ENCODE data around the gene NID2. TPM values are rescaled to one million over a fixed set of nuclear protein-coding genes. Genes with fewer than 3 reads are reported as not detected.

The NID2 gene
- total and polyA plus RNA-seq, 4 donors: 3.4 to 116 (median 7.8) TPM

GRCh38 chr14:52058341-52058740 is 10.5 kb downstream of the NID2 start:
- ATAC-seq (ENCODE audit: insufficient read depth, low FRiP score) (no peak), DNase-seq (no peak)
- no peak overlapping the region for H3K9ac ChIP-seq (ENCODE audit: insufficient read depth in 1 of 2, low read length in 2 of 2)
- H3K27ac ChIP-seq (ENCODE audit: low read depth in 1 of 2, low read length in 1 of 2): no peak overlapping the region
- H3K9me3 ChIP-seq (ENCODE audit: control insufficient read depth in 4 of 4, insufficient read depth in 3 of 4, low read length in 3 of 4): no peaks in the 10 kb centered on the region
- no peak for TF ChIP-seq CTCF (IDR thresholded peaks at IDR 0.05; ENCODE audit: control extremely low read depth, extremely low read depth)
- H3K4me3 ChIP-seq: no peak overlapping the region
- H3K36me3 ChIP-seq (ENCODE audit: control insufficient read depth in 4 of 4, insufficient read depth in 4 of 4, low read length in 4 of 4): peaks cover 0 to 15% (median 11%) of the 10 kb centered on the region in 4 donors
- H3K4me1 ChIP-seq (ENCODE audit: control insufficient read depth in 5 of 5, insufficient read depth in 5 of 5, low read length in 5 of 5): peaks cover 9 to 54% (median 46%) of the 10 kb centered on the region in 5 donors
- H3K27me3 ChIP-seq (ENCODE audit: control insufficient read depth in 3 of 3, insufficient read depth in 3 of 3, low read length in 2 of 3): no peaks in the 10 kb centered on the region
- WGBS, 2 donors: 89 to 92% methylated on average over 3 of the region's 3 CpGs

- no peak for TF ChIP-seq CTCF (IDR thresholded peaks at IDR 0.05; ENCODE audit: control extremely low read depth, extremely low read depth)
- Histone ChIP-seq H3K27me3 (ENCODE audit: control insufficient read depth in 3 of 3, insufficient read depth in 3 of 3, low read length in 2 of 3) (no peaks in the 10 kb centered on the region), H3K9me3 (ENCODE audit: control insufficient read depth in 4 of 4, insufficient read depth in 3 of 4, low read length in 3 of 4) (no peaks in the 10 kb centered on the region), H3K4me3 (no peak overlapping the region), H3K9ac (ENCODE audit: insufficient read depth in 1 of 2, low read length in 2 of 2) (no peak overlapping the region), H3K27ac (ENCODE audit: low read depth in 1 of 2, low read length in 1 of 2) (no peak overlapping the region), H3K36me3 (ENCODE audit: control insufficient read depth in 4 of 4, insufficient read depth in 4 of 4, low read length in 4 of 4) (peaks cover 0 to 15% (median 13%) of the 10 kb centered on the region in 4 donors), H3K4me1 (ENCODE audit: control insufficient read depth in 5 of 5, insufficient read depth in 5 of 5, low read length in 5 of 5) (peaks cover 6 to 53% (median 36%) of the 10 kb centered on the region in 5 donors)
- 74 to 83% methylated on average over 2 of the region's 2 CpGs for WGBS, 2 donors
- DNase-seq (no peak), ATAC-seq (ENCODE audit: insufficient read depth, low FRiP score) (no peak)
Measured at GRCh38 chr14:52055167-52055566, 13.7 kb downstream of the NID2 start.

DNA sequence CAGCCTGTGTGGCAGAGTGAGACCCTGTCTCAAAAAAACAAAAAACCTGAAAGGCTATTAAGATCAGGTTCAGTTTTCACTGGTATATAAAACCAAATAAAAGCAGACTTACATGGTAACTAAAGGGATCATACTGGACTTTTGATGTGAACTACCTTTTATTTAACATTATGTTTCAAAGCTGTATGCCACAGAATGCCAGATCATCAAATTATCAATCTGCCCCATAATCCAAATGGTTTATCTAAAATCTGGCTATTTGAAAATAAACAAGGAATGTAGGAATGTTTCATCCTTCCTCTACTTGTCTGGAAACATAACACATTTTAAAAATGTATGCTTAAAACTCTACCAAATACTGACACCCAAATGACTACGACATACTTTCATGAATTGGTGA is 14.2 kb downstream of the NID2 start:
- Histone ChIP-seq H3K27ac (ENCODE audit: low read depth in 1 of 2, low read length in 1 of 2) (no peak overlapping the region), H3K4me3 (no peak overlapping the region), H3K9ac (ENCODE audit: insufficient read depth in 1 of 2, low read length in 2 of 2) (no peak overlapping the region), H3K4me1 (ENCODE audit: control insufficient read depth in 5 of 5, insufficient read depth in 5 of 5, low read length in 5 of 5) (peaks cover 8 to 51% (median 35%) of the 10 kb centered on the region in 5 donors), H3K27me3 (ENCODE audit: control insufficient read depth in 3 of 3, insufficient read depth in 3 of 3, low read length in 2 of 3) (no peaks in the 10 kb centered on the region), H3K9me3 (ENCODE audit: control insufficient read depth in 4 of 4, insufficient read depth in 3 of 4, low read length in 3 of 4) (no peaks in the 10 kb centered on the region), H3K36me3 (ENCODE audit: control insufficient read depth in 4 of 4, insufficient read depth in 4 of 4, low read length in 4 of 4) (peaks cover 0 to 15% (median 13%) of the 10 kb centered on the region in 4 donors)
- no peak for DNase-seq
- no peak for TF ChIP-seq CTCF (IDR thresholded peaks at IDR 0.05; ENCODE audit: control extremely low read depth, extremely low read depth)
- 0 to 96% methylated on average over 1 of the region's 1 CpG for whole genome bisulfite sequencing, 2 donors
- ATAC-seq (ENCODE audit: insufficient read depth, low FRiP score): no peak

DNA sequence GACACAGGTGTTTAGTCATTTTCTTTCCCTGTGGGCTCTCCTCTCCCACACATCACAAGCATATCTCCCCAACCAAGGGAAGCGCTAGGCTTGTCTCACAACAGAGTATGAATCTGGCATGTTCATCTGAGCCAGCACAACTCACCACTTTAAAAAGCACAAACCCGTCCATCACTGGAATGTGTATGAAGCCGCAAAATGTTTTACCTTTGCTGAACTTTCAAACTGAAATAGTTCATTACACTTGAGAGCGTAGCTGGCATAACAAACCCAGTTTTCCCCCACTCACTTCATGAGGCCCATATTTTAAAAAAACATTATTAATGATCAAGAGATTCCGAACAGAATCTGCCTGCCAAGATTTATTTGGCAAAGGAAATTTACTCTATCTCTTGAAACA is 15.8 kb downstream of the NID2 start:
- no peaks in the 10 kb centered on the region for H3K9me3 ChIP-seq (ENCODE audit: control insufficient read depth in 4 of 4, insufficient read depth in 3 of 4, low read length in 3 of 4)
- no peak overlapping the region for H3K4me3 ChIP-seq
- H3K9ac ChIP-seq (ENCODE audit: insufficient read depth in 1 of 2, low read length in 2 of 2): peak overlapping the region in 1 of 2 donors; percentile 34
- H3K27ac ChIP-seq (ENCODE audit: low read depth in 1 of 2, low read length in 1 of 2): peak overlapping the region; percentile 64 to 80
- H3K27me3 ChIP-seq (ENCODE audit: control insufficient read depth in 3 of 3, insufficient read depth in 3 of 3, low read length in 2 of 3): no peaks in the 10 kb centered on the region
- DNase-seq: peak in 2 of 3 donors; percentile 49 to 73
- peaks cover 9 to 49% (median 29%) of the 10 kb centered on the region in 5 donors for H3K4me1 ChIP-seq (ENCODE audit: control insufficient read depth in 5 of 5, insufficient read depth in 5 of 5, low read length in 5 of 5)
- ATAC-seq (ENCODE audit: insufficient read depth, low FRiP score): peak; percentile 22
- TF ChIP-seq CTCF (IDR thresholded peaks at IDR 0.05; ENCODE audit: control extremely low read depth, extremely low read depth): no peak
- 58 to 80% methylated on average over 5 of the region's 5 CpGs for WGBS, 2 donors
- H3K36me3 ChIP-seq (ENCODE audit: control insufficient read depth in 4 of 4, insufficient read depth in 4 of 4, low read length in 4 of 4): peaks cover 0 to 14% (median 7%) of the 10 kb centered on the region in 4 donors
